Memory B cell (primary cell): Measurements from ENCODE around the gene CRIM1.
"Not testable (repeated sequence)": the region's sequence is repeated elsewhere in the genome, so short reads cannot be mapped to it uniquely, and the experiment has no call there.

Experiments used
- ATAC-seq: fragments of 150-1000 bp; cut with Tn5 transposase; 2 replicates; pipeline ENCODE4 v1.10.0; 2021; ENCODE audit warnings: low read depth, mild to moderate bottlenecking, moderate library complexity
- DNase-seq, 2 donors: peaks; one replicate each; pipeline ENCODE4 v3.0.0; 2022; ENCODE audit warnings: low spot score in 2 of 2
- H3K27ac Mint-ChIP-seq: one replicate; pipeline ENCODE4 v1.8.0; 2022; ENCODE audit warnings: mild to moderate bottlenecking, moderate library complexity, mixed read lengths
- H3K27me3 Mint-ChIP-seq: one replicate; pipeline ENCODE4 v1.8.0; 2022; ENCODE audit warnings: mixed read lengths
- H3K36me3 Mint-ChIP-seq: one replicate; pipeline ENCODE4 v1.8.0; 2022; ENCODE audit warnings: mild to moderate bottlenecking, mixed read lengths
- H3K4me1 Mint-ChIP-seq: one replicate; pipeline ENCODE4 v1.8.0; 2022; ENCODE audit warnings: mixed read lengths
- H3K4me3 Mint-ChIP-seq: one replicate; pipeline ENCODE4 v1.8.0; 2022; ENCODE audit warnings: mild to moderate bottlenecking, moderate library complexity, mixed read lengths
- H3K9me3 Mint-ChIP-seq: one replicate; pipeline ENCODE4 v1.8.0; 2022; ENCODE audit warnings: mixed read lengths

Gene CRIM1, protein sequence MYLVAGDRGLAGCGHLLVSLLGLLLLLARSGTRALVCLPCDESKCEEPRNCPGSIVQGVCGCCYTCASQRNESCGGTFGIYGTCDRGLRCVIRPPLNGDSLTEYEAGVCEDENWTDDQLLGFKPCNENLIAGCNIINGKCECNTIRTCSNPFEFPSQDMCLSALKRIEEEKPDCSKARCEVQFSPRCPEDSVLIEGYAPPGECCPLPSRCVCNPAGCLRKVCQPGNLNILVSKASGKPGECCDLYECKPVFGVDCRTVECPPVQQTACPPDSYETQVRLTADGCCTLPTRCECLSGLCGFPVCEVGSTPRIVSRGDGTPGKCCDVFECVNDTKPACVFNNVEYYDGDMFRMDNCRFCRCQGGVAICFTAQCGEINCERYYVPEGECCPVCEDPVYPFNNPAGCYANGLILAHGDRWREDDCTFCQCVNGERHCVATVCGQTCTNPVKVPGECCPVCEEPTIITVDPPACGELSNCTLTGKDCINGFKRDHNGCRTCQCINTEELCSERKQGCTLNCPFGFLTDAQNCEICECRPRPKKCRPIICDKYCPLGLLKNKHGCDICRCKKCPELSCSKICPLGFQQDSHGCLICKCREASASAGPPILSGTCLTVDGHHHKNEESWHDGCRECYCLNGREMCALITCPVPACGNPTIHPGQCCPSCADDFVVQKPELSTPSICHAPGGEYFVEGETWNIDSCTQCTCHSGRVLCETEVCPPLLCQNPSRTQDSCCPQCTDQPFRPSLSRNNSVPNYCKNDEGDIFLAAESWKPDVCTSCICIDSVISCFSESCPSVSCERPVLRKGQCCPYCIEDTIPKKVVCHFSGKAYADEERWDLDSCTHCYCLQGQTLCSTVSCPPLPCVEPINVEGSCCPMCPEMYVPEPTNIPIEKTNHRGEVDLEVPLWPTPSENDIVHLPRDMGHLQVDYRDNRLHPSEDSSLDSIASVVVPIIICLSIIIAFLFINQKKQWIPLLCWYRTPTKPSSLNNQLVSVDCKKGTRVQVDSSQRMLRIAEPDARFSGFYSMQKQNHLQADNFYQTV

GRCh38 chr2:36355151-36355889, at the start of gene CRIM1:
Gene CRIM1, plus strand, starts transcription at chr2:36355778. Its CDS starts 515 bp downstream, at chr2:36356293.
- H3K4me3 Mint-ChIP-seq: peak within 1 kb of the TSS; percentile 78
- peaks cover 22% of the 10 kb centered on the region for H3K4me1 Mint-ChIP-seq
- no peak within 1 kb of the TSS for H3K27ac Mint-ChIP-seq
- H3K36me3 Mint-ChIP-seq: no peaks in the 10 kb centered on the region
- H3K27me3 Mint-ChIP-seq: peaks cover 27% of the 10 kb centered on the region
- DNase-seq (peak in 1 of 2 donors; percentile 42), ATAC-seq (peak; percentile 38)
- no peaks in the 10 kb centered on the region for H3K9me3 Mint-ChIP-seq

DNA sequence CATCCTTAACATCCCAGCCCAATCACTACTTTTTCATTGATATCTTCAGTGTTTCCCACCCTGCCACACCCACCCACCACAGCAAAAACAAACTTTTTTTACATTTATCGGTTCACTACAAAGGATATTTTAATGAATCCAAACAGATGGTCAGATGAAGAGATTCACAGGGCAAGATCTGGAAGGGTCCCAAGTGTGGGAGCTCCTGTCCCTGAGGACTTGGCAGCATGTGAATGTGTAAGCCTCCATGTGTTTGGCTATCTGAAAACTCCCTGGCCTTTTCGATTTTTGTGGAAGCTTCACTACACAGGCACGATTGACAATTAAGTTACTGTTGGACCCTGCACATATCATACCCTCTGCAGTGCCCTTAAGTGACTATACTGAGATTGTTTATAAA, 48.1 kb upstream of the CRIM1 start:
- no peak for ATAC-seq
- Mint-ChIP-seq H3K27ac (no peak overlapping the region), H3K36me3 (no peaks in the 10 kb centered on the region), H3K4me1 (no peaks in the 10 kb centered on the region), H3K4me3 (no peak overlapping the region), H3K27me3 (peaks cover 2% of the 10 kb centered on the region), H3K9me3 (no peaks in the 10 kb centered on the region)
- DNase-seq: no peak

DNA sequence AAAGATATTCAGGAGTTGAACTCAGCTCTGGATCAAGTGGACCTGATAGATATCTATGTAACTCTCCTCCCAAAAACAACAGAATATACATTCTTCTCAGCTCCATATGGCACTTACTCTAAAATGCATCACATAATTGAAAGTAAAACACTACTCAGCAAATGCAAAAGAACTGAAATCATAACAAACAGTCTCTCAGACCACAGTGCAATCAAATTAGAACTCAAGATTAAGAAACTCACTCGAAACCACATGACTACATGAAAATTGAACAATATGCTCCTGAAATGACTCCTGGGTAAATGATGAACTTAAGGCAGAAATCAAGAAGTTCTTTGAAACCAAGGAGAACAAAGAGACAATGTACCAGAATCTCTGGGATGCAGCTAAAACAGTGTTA, 45.1 kb upstream of the CRIM1 start:
- not testable (repeated sequence) for H3K4me1 Mint-ChIP-seq, H3K36me3 Mint-ChIP-seq, H3K27ac Mint-ChIP-seq, ATAC-seq, H3K27me3 Mint-ChIP-seq, H3K4me3 Mint-ChIP-seq, DNase-seq, H3K9me3 Mint-ChIP-seq

DNA sequence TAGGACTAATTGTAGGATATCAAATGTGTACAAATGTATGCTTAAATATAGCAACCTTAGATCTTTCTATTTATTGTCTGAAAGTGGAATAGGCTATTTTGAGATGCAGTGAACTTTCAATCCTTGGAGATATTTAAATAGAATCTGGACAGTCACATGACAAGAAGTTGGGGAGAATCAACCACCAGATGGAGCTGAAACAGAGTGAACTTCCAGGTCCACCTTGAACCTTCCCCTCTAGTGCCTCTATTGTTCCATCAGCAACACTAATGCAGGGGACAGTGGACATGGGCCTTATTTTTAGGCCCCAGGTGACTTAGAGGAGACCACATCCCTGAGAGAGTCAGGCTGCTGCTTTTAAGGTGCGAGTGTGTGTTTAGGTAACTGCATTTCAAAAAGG, 37.0 kb upstream of the CRIM1 start:
- no peaks in the 10 kb centered on the region for H3K36me3 Mint-ChIP-seq
- no peak for DNase-seq
- no peaks in the 10 kb centered on the region for H3K9me3 Mint-ChIP-seq
- no peak overlapping the region for H3K27ac Mint-ChIP-seq
- H3K4me1 Mint-ChIP-seq: no peaks in the 10 kb centered on the region
- no peak for ATAC-seq
- peaks cover 6% of the 10 kb centered on the region for H3K27me3 Mint-ChIP-seq
- no peak overlapping the region for H3K4me3 Mint-ChIP-seq

DNA sequence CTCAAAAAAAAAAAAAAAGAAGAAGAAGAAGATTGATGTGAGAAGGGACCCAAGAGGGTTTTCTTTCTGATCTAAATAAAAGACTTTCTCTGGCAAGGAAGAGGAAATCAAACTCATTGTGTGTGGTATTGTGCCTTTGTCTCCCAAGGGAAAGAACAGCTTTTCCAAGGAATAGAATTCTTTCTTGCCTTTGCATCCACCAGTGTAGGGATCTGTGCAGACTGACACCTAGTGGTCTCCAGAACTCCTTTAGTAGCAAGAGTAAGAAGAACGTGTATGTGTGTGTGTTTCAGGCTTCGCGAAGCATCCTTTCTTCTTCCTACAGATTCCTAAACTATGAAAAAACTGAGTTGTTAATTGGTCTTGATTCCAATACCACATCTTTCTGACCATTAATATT, 33.5 kb upstream of the CRIM1 start:
- Mint-ChIP-seq H3K27me3 (peaks cover 3% of the 10 kb centered on the region), H3K27ac (no peak overlapping the region), H3K36me3 (no peaks in the 10 kb centered on the region), H3K4me1 (no peaks in the 10 kb centered on the region), H3K4me3 (no peak overlapping the region), H3K9me3 (no peaks in the 10 kb centered on the region)
- DNase-seq (no peak), ATAC-seq (no peak)

- Mint-ChIP-seq H3K27me3 (no peaks in the 10 kb centered on the region), H3K9me3 (no peaks in the 10 kb centered on the region), H3K36me3 (no peaks in the 10 kb centered on the region), H3K4me3 (no peak overlapping the region), H3K4me1 (no peaks in the 10 kb centered on the region), H3K27ac (no peak overlapping the region)
- no peak for ATAC-seq
- no peak for DNase-seq
Observed at GRCh38 chr2:36326286-36326685, 29.3 kb upstream of the CRIM1 start.

DNA sequence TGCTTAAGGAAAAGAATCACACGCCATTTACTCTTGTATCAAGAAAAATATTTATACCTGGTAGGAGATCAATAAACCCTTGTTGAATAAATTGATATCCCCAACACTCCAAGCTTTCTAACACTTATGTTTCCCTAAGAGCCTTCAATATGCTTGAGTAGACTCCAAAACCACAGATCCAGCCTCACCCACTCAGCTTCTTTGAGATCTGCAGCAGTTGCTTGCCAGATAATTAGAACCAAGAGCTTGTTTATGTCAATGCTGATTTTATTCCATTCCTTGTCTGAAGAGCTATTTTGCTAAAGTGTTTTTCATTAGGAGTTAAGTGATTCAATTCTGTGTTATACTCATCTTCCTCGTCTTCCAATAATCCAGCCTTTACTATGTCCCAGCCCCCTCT, 26.3 kb upstream of the CRIM1 start:
- DNase-seq (no peak), ATAC-seq (no peak)
- H3K36me3 Mint-ChIP-seq: no peaks in the 10 kb centered on the region
- no peaks in the 10 kb centered on the region for H3K27me3 Mint-ChIP-seq
- H3K27ac Mint-ChIP-seq: no peak overlapping the region
- no peaks in the 10 kb centered on the region for H3K9me3 Mint-ChIP-seq
- no peak overlapping the region for H3K4me3 Mint-ChIP-seq
- no peaks in the 10 kb centered on the region for H3K4me1 Mint-ChIP-seq

DNA sequence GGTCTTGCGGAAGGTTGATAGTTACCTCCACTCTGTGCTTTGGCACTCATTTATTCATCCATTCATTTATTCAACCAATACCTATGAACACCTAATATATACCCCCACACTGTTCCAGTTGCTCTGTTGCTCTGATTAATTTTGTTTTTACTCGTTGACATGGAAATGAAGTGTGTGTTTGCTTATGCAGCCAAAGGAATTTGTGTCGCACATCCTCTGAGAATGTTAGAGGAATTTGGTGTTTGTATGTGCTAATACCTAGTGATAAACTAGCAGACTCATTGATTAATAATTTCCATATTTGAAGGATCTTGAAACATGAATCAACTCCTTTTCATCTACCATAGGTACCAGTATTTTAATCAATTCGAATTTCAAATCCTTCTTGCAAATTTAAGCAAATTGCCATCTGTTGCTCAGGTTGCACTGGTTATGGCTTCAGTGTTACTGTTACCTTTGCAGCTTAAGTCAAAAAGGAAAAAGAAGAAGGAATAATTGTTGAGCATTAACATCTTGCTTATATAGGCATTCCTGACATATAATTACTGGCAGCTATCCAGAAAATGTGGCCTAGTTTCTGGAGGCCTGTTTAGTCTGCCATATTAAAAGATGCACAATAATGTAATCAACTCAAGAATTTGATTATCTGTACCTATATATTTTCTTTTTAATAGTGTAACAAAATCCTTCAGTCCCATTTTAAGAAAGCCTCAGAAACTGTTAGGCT, 25.7 kb upstream of the CRIM1 start:
- Mint-ChIP-seq H3K9me3 (no peaks in the 10 kb centered on the region), H3K36me3 (no peaks in the 10 kb centered on the region), H3K27me3 (no peaks in the 10 kb centered on the region), H3K4me3 (no peak overlapping the region), H3K4me1 (no peaks in the 10 kb centered on the region), H3K27ac (no peak overlapping the region)
- ATAC-seq: no peak
- DNase-seq: no peak

- Mint-ChIP-seq H3K36me3 (no peaks in the 10 kb centered on the region), H3K9me3 (no peaks in the 10 kb centered on the region), H3K4me3 (no peak overlapping the region), H3K27me3 (peaks cover 2% of the 10 kb centered on the region), H3K27ac (no peak overlapping the region), H3K4me1 (no peaks in the 10 kb centered on the region)
- no peak for DNase-seq
- ATAC-seq: no peak
Observed at GRCh38 chr2:36330473-36331395, 24.8 kb upstream of the CRIM1 start.

GRCh38 chr2:36333350-36334012, 22.1 kb upstream of the CRIM1 start:
- H3K27me3 Mint-ChIP-seq: peaks cover 3% of the 10 kb centered on the region
- no peaks in the 10 kb centered on the region for H3K4me1 Mint-ChIP-seq
- ATAC-seq (no peak), DNase-seq (no peak)
- no peaks in the 10 kb centered on the region for H3K36me3 Mint-ChIP-seq
- H3K4me3 Mint-ChIP-seq: no peak overlapping the region
- no peak overlapping the region for H3K27ac Mint-ChIP-seq
- H3K9me3 Mint-ChIP-seq: no peaks in the 10 kb centered on the region

DNA sequence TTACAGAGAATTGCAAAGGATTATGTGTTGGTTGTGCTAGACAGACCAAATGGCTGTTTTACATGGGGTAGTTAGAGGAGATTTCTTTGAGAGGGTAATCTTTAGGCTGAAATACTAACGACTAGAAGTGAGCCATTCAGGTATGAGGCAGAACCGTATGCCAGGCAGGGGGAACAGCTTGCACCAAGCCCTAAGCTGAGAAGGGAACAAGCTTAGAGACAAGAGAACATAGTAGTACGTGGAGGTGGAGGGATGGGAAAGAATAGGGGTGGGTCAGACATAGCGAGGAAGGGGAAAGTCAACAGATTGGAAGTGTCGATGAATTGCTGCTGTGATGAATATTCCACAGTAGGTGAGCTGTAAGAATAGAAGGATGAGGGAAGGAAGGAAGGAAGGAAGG, 20.0 kb upstream of the CRIM1 start:
- Mint-ChIP-seq H3K4me1 (no peaks in the 10 kb centered on the region), H3K36me3 (no peaks in the 10 kb centered on the region), H3K27ac (no peak overlapping the region), H3K4me3 (no peak overlapping the region), H3K27me3 (peaks cover 3% of the 10 kb centered on the region), H3K9me3 (no peaks in the 10 kb centered on the region)
- ATAC-seq (no peak), DNase-seq (no peak)

GRCh38 chr2:36336321-36336720, 19.3 kb upstream of the CRIM1 start:
- Mint-ChIP-seq H3K9me3 (no peaks in the 10 kb centered on the region), H3K36me3 (no peaks in the 10 kb centered on the region), H3K27ac (no peak overlapping the region), H3K4me3 (no peak overlapping the region), H3K27me3 (peaks cover 5% of the 10 kb centered on the region), H3K4me1 (no peaks in the 10 kb centered on the region)
- no peak for ATAC-seq
- no peak for DNase-seq
